Chondrocyte (in vitro differentiated cells): ENCODE measurements around the gene USF3. TPM values are rescaled to one million over a fixed set of nuclear protein-coding genes. Genes with fewer than 3 reads are reported as not detected.
A peak's percentile ranks its signal among the peaks of the same experiment; 100 is the strongest.

Experiments used
- DNase-seq: peaks from one replicate; pipeline ENCODE4 v3.0.0; 2021; ENCODE audit warnings: mixed read lengths, low spot score
- H3K27ac Mint-ChIP-seq: one replicate; pipeline ENCODE4 v1.8.0; 2021; ENCODE audit warnings: mild to moderate bottlenecking, moderate library complexity, mixed read lengths; ENCODE audit not compliant: unreplicated experiment
- H3K27me3 Mint-ChIP-seq: 2 replicates; pipeline ENCODE4 v1.8.0; 2021; ENCODE audit warnings: low read depth, mixed read lengths
- H3K36me3 Mint-ChIP-seq: 2 replicates; pipeline ENCODE4 v1.8.0; 2021; ENCODE audit warnings: low read depth, mixed read lengths
- H3K4me1 Mint-ChIP-seq: 2 replicates; pipeline ENCODE4 v1.8.0; 2021; ENCODE audit warnings: low read depth, mild to moderate bottlenecking, mixed read lengths
- H3K4me3 Mint-ChIP-seq: one replicate; pipeline ENCODE4 v1.8.0; 2021; ENCODE audit warnings: mild to moderate bottlenecking, moderate library complexity, mixed read lengths; ENCODE audit not compliant: unreplicated experiment
- H3K9me3 Mint-ChIP-seq: 2 replicates; pipeline ENCODE4 v1.8.0; 2021; ENCODE audit warnings: low read depth, mixed read lengths
- total RNA-seq: library from RNA; stranded (reverse); gene quantifications from 3 replicates; pipeline ENCODE4 v1.2.1, GENCODE V29; 2021
- TF ChIP-seq, protein P1 (sequence below): fragments of 200-600 bp; sonication (generic); IDR thresholded peaks from 2 replicates; pipeline ENCODE4 v1.5.0; 2021; ENCODE audit warnings: antibody characterized with exemption, mild to moderate bottlenecking, moderate library complexity

Gene USF3
- total RNA-seq, 1 donor from 2014 or later: 9.0 TPM

DNA sequence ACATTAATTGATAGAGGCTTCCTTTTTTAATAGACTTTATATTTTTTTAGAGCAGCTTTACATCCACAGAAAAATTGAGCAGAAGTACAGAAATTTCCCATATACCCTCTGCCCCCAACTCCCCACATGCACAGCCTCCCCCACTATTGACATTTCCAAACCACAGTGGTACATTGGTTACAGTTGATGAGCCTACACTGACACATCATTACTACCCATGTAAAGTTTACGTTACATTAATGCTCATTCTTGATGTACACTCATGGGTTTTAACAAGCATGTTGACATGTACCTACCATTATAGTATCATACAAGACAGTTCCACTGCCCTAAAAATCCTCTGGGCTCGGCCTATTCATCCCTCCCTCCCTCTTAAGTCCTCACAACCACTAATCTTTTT lies 78.7 kb downstream of the USF3 start:
- Mint-ChIP-seq H3K9me3 (no peaks in the 10 kb centered on the region), H3K36me3 (no peaks in the 10 kb centered on the region), H3K27ac (no peak overlapping the region), H3K4me1 (no peaks in the 10 kb centered on the region), H3K27me3 (peaks cover 4% of the 10 kb centered on the region), H3K4me3 (no peak overlapping the region)
- TF ChIP-seq, protein P1, sequence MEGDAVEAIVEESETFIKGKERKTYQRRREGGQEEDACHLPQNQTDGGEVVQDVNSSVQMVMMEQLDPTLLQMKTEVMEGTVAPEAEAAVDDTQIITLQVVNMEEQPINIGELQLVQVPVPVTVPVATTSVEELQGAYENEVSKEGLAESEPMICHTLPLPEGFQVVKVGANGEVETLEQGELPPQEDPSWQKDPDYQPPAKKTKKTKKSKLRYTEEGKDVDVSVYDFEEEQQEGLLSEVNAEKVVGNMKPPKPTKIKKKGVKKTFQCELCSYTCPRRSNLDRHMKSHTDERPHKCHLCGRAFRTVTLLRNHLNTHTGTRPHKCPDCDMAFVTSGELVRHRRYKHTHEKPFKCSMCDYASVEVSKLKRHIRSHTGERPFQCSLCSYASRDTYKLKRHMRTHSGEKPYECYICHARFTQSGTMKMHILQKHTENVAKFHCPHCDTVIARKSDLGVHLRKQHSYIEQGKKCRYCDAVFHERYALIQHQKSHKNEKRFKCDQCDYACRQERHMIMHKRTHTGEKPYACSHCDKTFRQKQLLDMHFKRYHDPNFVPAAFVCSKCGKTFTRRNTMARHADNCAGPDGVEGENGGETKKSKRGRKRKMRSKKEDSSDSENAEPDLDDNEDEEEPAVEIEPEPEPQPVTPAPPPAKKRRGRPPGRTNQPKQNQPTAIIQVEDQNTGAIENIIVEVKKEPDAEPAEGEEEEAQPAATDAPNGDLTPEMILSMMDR: no peak
- no peak for DNase-seq

DNA sequence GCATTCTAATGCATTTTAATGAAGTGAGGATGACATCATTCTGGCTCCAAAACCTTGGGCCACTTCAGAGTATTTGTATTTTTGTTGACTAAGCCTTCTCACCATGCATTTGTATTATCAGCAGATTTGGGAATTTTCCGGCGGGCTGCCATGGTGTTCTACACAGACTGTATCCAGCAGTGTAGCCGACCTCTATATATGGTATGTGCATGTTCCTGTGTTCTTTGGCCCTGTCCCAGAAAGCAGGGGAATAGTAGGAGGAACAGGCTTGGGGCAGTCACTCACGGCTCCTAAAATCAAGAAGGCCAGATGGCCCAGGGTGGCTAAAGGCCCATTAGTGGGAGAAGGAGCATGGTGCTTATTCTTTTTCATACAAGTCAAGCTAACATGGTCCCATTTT lies 80.5 kb downstream of the USF3 start:
- DNase-seq: no peak
- Mint-ChIP-seq H3K4me3 (no peak overlapping the region), H3K27me3 (peaks cover 3% of the 10 kb centered on the region), H3K27ac (no peak overlapping the region), H3K9me3 (no peaks in the 10 kb centered on the region), H3K4me1 (no peaks in the 10 kb centered on the region), H3K36me3 (no peaks in the 10 kb centered on the region)
- TF ChIP-seq, protein P1: no peak

DNA sequence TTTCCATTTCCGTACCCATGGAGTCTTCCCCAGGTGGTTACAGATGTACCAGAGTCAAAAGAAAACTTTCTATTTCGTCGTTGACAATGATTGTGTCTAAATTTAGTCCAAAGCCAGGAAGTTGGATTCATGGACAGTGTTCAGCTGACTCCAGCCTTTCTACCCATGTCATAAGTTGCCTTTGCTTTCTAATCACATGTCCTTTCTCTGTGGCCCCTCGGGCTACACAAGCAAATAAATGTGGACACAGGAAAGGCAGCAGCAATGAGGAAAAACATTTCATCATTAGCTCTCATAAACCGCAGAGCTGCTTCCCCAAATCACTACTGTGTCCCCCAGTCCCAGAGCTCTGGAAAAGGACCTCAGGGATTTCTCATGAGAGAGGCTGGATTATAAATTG lies 82.0 kb downstream of the USF3 start:
- DNase-seq: no peak
- H3K36me3 Mint-ChIP-seq: no peaks in the 10 kb centered on the region
- TF ChIP-seq, protein P1: no peak
- no peak overlapping the region for H3K4me3 Mint-ChIP-seq
- H3K9me3 Mint-ChIP-seq: no peaks in the 10 kb centered on the region
- no peaks in the 10 kb centered on the region for H3K4me1 Mint-ChIP-seq
- H3K27me3 Mint-ChIP-seq: peaks cover 2% of the 10 kb centered on the region
- H3K27ac Mint-ChIP-seq: peak overlapping the region; percentile 47

DNA sequence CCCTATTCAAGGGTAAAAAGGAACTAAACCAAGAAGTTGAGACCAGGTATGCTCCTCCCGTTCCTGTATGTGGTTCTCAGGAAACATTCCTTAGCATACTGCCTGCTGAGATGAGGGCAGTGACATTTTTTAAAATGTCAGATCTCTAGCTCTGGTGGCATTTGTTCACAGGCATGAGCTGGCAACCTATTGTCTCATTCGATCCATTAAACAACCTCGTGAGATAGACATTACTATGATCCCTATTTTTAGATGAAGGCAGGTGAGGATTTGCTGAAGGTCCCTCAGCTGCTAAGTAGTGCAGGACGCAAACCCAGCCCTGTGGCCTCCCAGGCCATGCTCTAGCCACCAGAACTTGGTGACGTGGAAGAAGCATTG lies 89.2 kb downstream of the USF3 start:
- no peak for DNase-seq
- H3K9me3 Mint-ChIP-seq: no peaks in the 10 kb centered on the region
- TF ChIP-seq, protein P1: no peak
- no peak overlapping the region for H3K27ac Mint-ChIP-seq
- H3K36me3 Mint-ChIP-seq: no peaks in the 10 kb centered on the region
- H3K4me3 Mint-ChIP-seq: no peak overlapping the region
- peaks cover 7% of the 10 kb centered on the region for H3K27me3 Mint-ChIP-seq
- no peaks in the 10 kb centered on the region for H3K4me1 Mint-ChIP-seq

DNA sequence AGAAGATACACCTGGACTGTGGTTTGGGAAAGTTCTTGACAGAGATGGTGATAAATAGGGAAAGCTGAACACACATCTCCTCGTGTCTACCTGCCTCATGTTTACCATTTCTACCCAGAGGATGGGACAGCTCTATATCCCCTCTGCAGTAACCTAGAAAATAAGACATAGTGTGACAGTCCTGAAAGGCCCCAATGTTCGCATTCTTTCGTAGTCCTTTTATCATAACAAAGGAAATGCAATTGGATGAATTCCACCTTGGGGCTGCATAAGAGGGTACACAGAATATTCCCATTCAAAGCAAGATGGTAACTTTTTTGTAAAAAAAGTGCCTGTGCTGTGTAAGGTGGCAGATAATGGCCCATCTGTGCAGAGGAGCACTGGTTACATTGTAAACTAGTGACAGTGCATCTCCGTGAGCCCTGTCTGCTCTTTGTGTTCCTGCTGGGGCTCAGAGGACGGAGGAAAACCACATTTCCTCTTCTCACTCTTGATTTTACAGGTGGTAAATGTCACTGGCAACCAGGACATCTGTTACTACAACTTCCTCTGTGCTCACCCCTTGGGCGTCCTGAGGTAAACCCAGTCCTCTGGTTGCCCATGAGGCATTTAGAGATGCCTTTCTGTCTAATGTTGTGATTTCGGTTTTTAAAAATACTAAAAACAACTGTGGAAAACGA lies 89.8 kb downstream of the USF3 start:
- Mint-ChIP-seq H3K4me3 (no peak overlapping the region), H3K9me3 (no peaks in the 10 kb centered on the region), H3K36me3 (no peaks in the 10 kb centered on the region), H3K27ac (no peak overlapping the region), H3K27me3 (peaks cover 12% of the 10 kb centered on the region), H3K4me1 (no peaks in the 10 kb centered on the region)
- DNase-seq: no peak
- TF ChIP-seq, protein P1: no peak
